GM12878 (cell line): ENCODE results near the gene LILRB5. TPM values are rescaled to one million over a fixed set of nuclear protein-coding genes. Genes with fewer than 3 reads are reported as not detected.
"Not testable (repeated sequence)": the region's sequence is repeated elsewhere in the genome, so short reads cannot be mapped to it uniquely, and the experiment has no call there.

ENCODE experiments used
- ATAC-seq: fragments of 200-7000 bp; cut with Tn5 transposase; 3 replicates; pipeline ENCODE4 v1.9.1; 2020; ENCODE audit warnings: mild to moderate bottlenecking, moderate library complexity
- BruUV-seq: library from RNA; stranded (reverse); fragments of 400-500 nt; replicated peaks from 2 replicates; lab custom pipeline; 2021; lab: Mats Ljungman, UMichigan
- CTCF ChIA-PET: fragments of 300-600 bp; sonication (Branson Sonifier 250); formaldehyde crosslinking; extraction: SDS; loops from one replicate; lab custom pipeline; 2021; ENCODE audit warnings: inconsistent platforms; lab: Yijun Ruan, JAX
- POLR2A ChIA-PET: fragments of 350-600 bp; formaldehyde crosslinking; extraction: SDS; loops from one replicate; lab custom pipeline; 2021; ENCODE audit warnings: inconsistent platforms; lab: Charles Lee
- RAD21 ChIA-PET: fragments of 300-600 bp; sonication (Branson Sonifier 250); formaldehyde crosslinking; loops from one replicate; lab custom pipeline; 2023; ENCODE audit warnings: antibody characterized with exemption; ENCODE audit not compliant: unreplicated experiment; lab: Charles Lee
- SMC1A ChIA-PET: fragments of 300-600 bp; sonication (Branson Sonifier 250); formaldehyde crosslinking; loops from one replicate; lab custom pipeline; 2023; ENCODE audit not compliant: unreplicated experiment, uncharacterized antibody; lab: Charles Lee
- DNase-seq: peaks from one replicate; pipeline ENCODE4 v3.0.0-alpha.2; 2011; ENCODE audit warnings: low read depth, low spot score
- FAIRE-seq: peaks from 3 replicates; lab custom pipeline; 2011; peaks lifted over from hg19 to GRCh38; lab: Jason Lieb, UNC
- H2AFZ ChIP-seq: 2 replicates; pipeline ENCODE4 v1.6.0; 2011; ENCODE audit warnings: low read depth, low read length, control low read depth; ENCODE audit not compliant: control insufficient read depth
- H3K27ac ChIP-seq: 2 replicates; pipeline ENCODE4 v1.5.1; 2011; ENCODE audit warnings: control low read depth; ENCODE audit not compliant: control insufficient read depth, insufficient read depth
- H3K27me3 ChIP-seq, 2 experiments: replicated peaks in 1 of 2; 2 replicates each; pipeline versions ENCODE4 v1.6.0 to v1.6.1; 2011; ENCODE audit warnings: low read length in 1 of 2; ENCODE audit not compliant: control insufficient read depth in 2 of 2, insufficient read depth in 2 of 2
- H3K36me3 ChIP-seq, 2 experiments: 2 replicates each; pipeline ENCODE4 v1.5.1; 2011; ENCODE audit warnings: low read length in 1 of 2; ENCODE audit not compliant: control insufficient read depth in 2 of 2, insufficient read depth in 2 of 2
- H3K4me1 ChIP-seq: 2 replicates; pipeline ENCODE4 v1.6.1; 2011; ENCODE audit warnings: mild to moderate bottlenecking, low read length, moderate library complexity, mixed read lengths; ENCODE audit not compliant: control insufficient read depth, insufficient read depth
- H3K4me2 ChIP-seq: 2 replicates; pipeline ENCODE4 v1.6.0; 2011; ENCODE audit warnings: control low read depth; ENCODE audit not compliant: control insufficient read depth, insufficient read depth
- H3K4me3 ChIP-seq: fragments of 200-600 bp; sonication (generic); 2 replicates; pipeline ENCODE4 v1.5.1; 2016
- H3K79me2 ChIP-seq: 2 replicates; pipeline ENCODE4 v1.6.0; 2011; ENCODE audit warnings: low read length; ENCODE audit not compliant: control insufficient read depth, insufficient read depth
- H3K9ac ChIP-seq: 2 replicates; pipeline ENCODE4 v1.8.0; 2011; ENCODE audit warnings: low read length, control low read depth, mixed read lengths; ENCODE audit not compliant: control insufficient read depth, insufficient read depth
- H3K9me3 ChIP-seq: replicated peaks from 3 replicates; pipeline ENCODE4 v1.5.1; 2011; ENCODE audit warnings: mild to moderate bottlenecking, low read length; ENCODE audit not compliant: control insufficient read depth, insufficient read depth
- H4K20me1 ChIP-seq: 2 replicates; pipeline ENCODE4 v1.6.0; 2011; ENCODE audit not compliant: control insufficient read depth, insufficient read depth
- WGBS: methylation state at CpG from one replicate; pipeline ENCODE4 v1.1.6; 2016; ENCODE audit warnings: low lambda C conversion rate; ENCODE audit not compliant: insufficient replicate concordance, insufficient coverage; ENCODE audit errors: missing lambda C conversion rate; 5-methylcytosine and 5-hydroxymethylcytosine counted together
- in situ Hi-C: fragments of 300-500 bp; cut with MboI; formaldehyde crosslinking; loops from 9 replicates; pipeline ENCODE4 v1.14.3; 2018; ENCODE audit warnings: mixed read lengths
- intact Hi-C: fragments of 100-400 bp; cut with micrococcal nuclease; formaldehyde crosslinking; loops from one replicate; pipeline ENCODE4 v1.14.2; 2022; ENCODE audit not compliant: unreplicated experiment
- polyA plus RNA-seq, 11 experiments: library from polyadenylated mRNA; depleted of rRNA in 4 of 11; unstranded in 6 of 11; stranded (reverse) in 5 of 11; fragments of >200 nt; fragmentation: Nextera tagmentation in 4 of 11; fragmentation: Illumina TruSeq in 1 of 11; extraction: Ambion mirVana in 4 of 11; extraction: Trizol in 1 of 11; gene quantifications; 1 replicate in 1 of 11; 2 replicates in 10 of 11; pipeline versions ENCODE4 v1.2.1 to v1.2.3, GENCODE V29; 2011 to 2016; ENCODE audit warnings: inconsistent platforms in 2 of 11, missing spikeins in 2 of 11, low read depth in 1 of 11
- total RNA-seq, 4 experiments: library from RNA; depleted of rRNA in 3 of 4; stranded (reverse); fragments of >200 nt in 3 of 4; fragmentation: Illumina TruSeq in 1 of 4; extraction: Trizol in 1 of 4; gene quantifications; 2 replicates each; pipeline versions ENCODE4 v1.2.1 to v1.2.3, GENCODE V29; 2013 to 2021

Gene LILRB5
- total and polyA plus RNA-seq, 10 of the 15 experiments (the other 5 are each of a cell fraction or from before 2014, with no cell fraction given), result 0.01 to 0.13 TPM; not detected in 8

DNA sequence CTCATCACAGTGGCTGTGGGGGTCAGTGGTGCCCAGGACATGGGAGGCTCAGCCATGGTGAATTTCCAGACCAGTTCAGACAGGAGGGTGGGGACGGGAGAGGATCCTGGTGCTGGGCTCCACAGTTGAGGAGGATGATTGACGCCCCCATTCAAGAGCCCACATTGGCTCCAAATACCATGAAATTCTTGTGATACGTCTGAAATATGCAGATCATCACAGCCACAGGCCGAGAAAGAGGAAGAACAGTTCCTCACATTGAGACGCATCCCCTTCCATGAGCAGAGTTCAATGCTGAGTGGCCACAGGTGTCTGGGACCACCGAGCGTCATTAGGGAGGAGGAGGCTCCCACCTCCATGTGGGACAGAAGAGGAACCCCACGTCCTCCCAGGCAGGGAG lies 13.3 kb downstream of the LILRB5 start:
- WGBS, result 50% methylated on average over 4 of the region's 8 CpGs
- FAIRE-seq, result not testable (repeated sequence)

DNA sequence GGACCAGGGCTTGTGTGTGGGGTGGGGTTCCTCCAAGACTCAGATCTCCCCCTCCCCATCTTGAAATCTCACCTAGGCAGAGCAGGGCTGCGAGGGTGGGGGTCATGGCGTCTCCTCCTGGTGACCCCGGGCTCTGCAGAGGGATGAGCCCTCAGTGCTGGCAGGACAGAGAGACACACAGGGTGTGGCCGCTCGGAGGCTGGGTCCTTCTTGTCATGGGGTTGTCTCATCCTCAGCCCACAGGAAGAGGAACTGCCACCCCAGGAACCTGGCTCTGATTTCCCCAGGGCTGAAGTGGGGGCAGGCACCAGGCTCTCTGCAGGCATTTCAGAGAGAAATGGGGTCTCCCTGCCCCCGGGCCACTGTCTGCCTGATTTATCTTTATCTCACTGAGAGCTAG lies 14.4 kb downstream of the LILRB5 start, which contains the start of gene LILRA6:
LILRA6 (minus strand) TSS at position 145 of the 400 bp plus-strand sequence.
- POLR2A ChIA-PET, H3K36me3 ChIP-seq, BruUV-seq, ATAC-seq, SMC1A ChIA-PET, H2AFZ ChIP-seq, H3K27ac ChIP-seq, H3K4me1 ChIP-seq, in situ Hi-C loops, DNase-seq, H3K79me2 ChIP-seq, H3K9ac ChIP-seq, H3K9me3 ChIP-seq, RAD21 ChIA-PET, CTCF ChIA-PET, FAIRE-seq, H3K4me2 ChIP-seq, H4K20me1 ChIP-seq, H3K27me3 ChIP-seq, intact Hi-C loops, H3K4me3 ChIP-seq: not testable (repeated sequence)
- no CpG with 5 or more reads among the region's 6 CpGs for WGBS

More for the DNA sequence above, 13.3 kb downstream of the LILRB5 start:
- H3K9me3 ChIP-seq, POLR2A ChIA-PET, in situ Hi-C loops, H3K9ac ChIP-seq, H3K27ac ChIP-seq, ATAC-seq, DNase-seq, SMC1A ChIA-PET, H2AFZ ChIP-seq, BruUV-seq, H3K27me3 ChIP-seq, H3K79me2 ChIP-seq, RAD21 ChIA-PET, intact Hi-C loops, H3K4me3 ChIP-seq, H3K4me1 ChIP-seq, CTCF ChIA-PET, H3K36me3 ChIP-seq, H3K4me2 ChIP-seq, H4K20me1 ChIP-seq: not testable (repeated sequence)

DNA sequence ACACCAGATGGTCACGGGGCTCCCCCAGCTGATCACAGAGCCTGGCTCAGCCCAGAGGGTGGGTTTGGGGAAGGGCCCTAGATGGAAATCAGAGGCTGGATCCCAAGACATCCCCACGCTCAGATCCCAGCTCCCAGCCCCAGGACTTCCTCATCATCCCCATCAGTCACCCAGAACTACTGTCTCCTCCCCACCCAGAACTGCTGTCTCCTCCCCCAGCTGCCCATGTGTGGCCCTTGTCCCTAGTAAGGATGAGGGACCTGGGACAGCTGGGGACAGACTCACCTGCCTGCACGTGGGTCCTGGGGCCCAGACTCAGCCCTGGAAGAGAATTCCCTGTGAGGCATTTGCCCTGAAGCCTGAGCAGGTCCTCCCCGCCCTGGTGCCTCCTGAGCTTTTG lies 14.8 kb downstream of the LILRB5 start:
- H3K4me1 ChIP-seq, BruUV-seq, SMC1A ChIA-PET, ATAC-seq, H2AFZ ChIP-seq, H3K27ac ChIP-seq, FAIRE-seq, H3K79me2 ChIP-seq, in situ Hi-C loops, RAD21 ChIA-PET, H3K9ac ChIP-seq, H4K20me1 ChIP-seq, H3K4me3 ChIP-seq, H3K9me3 ChIP-seq, intact Hi-C loops, H3K4me2 ChIP-seq, H3K36me3 ChIP-seq, POLR2A ChIA-PET, H3K27me3 ChIP-seq, DNase-seq, CTCF ChIA-PET: not testable (repeated sequence)
- no CpG with 5 or more reads among the region's 4 CpGs for WGBS

DNA sequence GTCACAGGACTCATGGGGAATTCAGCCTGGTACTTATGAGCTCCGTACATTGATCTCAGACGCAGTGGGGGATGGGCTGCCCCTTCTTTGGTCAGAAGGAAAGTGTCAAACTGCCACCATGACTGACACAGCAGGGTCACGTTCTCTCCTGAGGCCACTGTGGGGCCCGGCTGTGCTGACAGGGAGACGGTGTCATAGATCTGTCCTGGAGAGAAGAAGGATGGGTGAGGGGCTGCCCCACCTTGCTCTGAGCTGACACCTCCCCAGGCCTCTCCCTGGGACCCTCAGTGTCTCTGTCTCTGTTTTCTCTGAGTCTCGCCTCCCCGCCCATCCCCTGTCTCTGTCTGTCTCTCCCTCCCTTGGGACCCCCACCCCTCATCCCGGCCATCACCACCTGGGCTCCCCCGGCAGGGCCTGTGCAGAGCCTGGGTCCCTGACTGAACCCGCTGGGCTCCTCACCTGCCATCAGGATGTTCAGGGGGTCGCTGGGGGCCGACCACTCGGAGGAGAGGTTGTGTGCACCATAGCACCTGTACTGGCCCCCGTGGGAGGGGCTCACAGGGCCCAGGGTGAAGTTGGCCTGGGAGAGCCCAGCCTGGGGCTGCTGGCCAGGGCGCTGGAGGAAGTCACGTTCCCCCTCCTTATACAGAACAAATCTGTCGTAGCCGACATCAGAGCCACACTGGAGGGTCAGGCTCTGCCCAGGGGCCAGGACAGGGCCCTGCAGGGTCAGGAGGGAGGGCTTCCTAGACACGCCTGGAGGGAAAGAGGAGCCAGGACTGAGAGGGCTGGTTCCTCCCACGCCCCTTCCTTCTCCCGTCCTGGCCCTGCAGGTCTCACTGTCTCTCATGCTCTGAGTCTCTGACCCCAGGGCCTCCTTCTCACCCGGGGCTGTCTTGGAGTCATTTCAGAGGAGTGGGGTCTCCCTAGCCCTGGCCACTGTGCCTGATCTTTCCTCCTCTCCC lies 16.4 kb downstream of the LILRB5 start:
- H3K4me2 ChIP-seq, H3K4me1 ChIP-seq, DNase-seq, H2AFZ ChIP-seq, CTCF ChIA-PET, ATAC-seq, RAD21 ChIA-PET, H3K9me3 ChIP-seq, in situ Hi-C loops, H3K9ac ChIP-seq, H3K79me2 ChIP-seq, H3K4me3 ChIP-seq, H4K20me1 ChIP-seq, FAIRE-seq, H3K36me3 ChIP-seq, BruUV-seq, H3K27me3 ChIP-seq, intact Hi-C loops, H3K27ac ChIP-seq, POLR2A ChIA-PET, SMC1A ChIA-PET: not testable (repeated sequence)
- WGBS, result 22% methylated on average over 12 of the region's 22 CpGs
